AG04450 (cell line): Measurements from ENCODE around the gene KCNH2. TPM values are rescaled to one million over a fixed set of nuclear protein-coding genes. Genes with fewer than 3 reads are reported as not detected.

Source experiments
- CTCF ChIA-PET: fragments of 300-600, 350-600 bp; formaldehyde crosslinking; extraction: SDS; loops from one replicate; lab custom pipeline; 2022; ENCODE audit warnings: antibody characterized with exemption, inconsistent platforms; lab: Charles Lee
- POLR2A ChIA-PET: fragments of 350-600 bp; formaldehyde crosslinking; extraction: SDS; loops from one replicate; lab custom pipeline; 2021; ENCODE audit warnings: antibody characterized with exemption, inconsistent platforms; lab: Yijun Ruan, JAX
- DNase-seq: peaks from one replicate; pipeline ENCODE4 v3.0.0-alpha.2; 2011; ENCODE audit warnings: low read depth, low spot score
- H3K27ac ChIP-seq: one replicate; pipeline ENCODE4 v1.5.1; 2012; ENCODE audit warnings: low read depth, low read length, control low read depth
- H3K27me3 ChIP-seq: one replicate; pipeline ENCODE4 v1.6.0; 2012; ENCODE audit warnings: low read length; ENCODE audit not compliant: control insufficient read depth, insufficient read depth
- H3K4me3 ChIP-seq: 2 replicates; pipeline ENCODE4 v1.5.1; 2011; ENCODE audit warnings: mild to moderate bottlenecking, low read depth, low read length, control low read depth
- H3K9me3 ChIP-seq: 2 replicates; pipeline ENCODE4 v1.5.1; 2012; ENCODE audit warnings: low read length; ENCODE audit not compliant: control insufficient read depth, insufficient read depth
- CTCF ChIP-seq: IDR thresholded peaks from 2 replicates; pipeline ENCODE4 v1.5.1; 2011; ENCODE audit warnings: low read depth, low read length, control low read depth, inconsistent platforms
- polyA plus RNA-seq: library from polyadenylated mRNA; depleted of rRNA; stranded (reverse); fragments of >200 nt; gene quantifications from 2 replicates; pipeline ENCODE4 v1.2.3, GENCODE V29; 2011

KCNH2 gene
- polyA plus RNA-seq, 1 experiment: 1.3 TPM

DNA sequence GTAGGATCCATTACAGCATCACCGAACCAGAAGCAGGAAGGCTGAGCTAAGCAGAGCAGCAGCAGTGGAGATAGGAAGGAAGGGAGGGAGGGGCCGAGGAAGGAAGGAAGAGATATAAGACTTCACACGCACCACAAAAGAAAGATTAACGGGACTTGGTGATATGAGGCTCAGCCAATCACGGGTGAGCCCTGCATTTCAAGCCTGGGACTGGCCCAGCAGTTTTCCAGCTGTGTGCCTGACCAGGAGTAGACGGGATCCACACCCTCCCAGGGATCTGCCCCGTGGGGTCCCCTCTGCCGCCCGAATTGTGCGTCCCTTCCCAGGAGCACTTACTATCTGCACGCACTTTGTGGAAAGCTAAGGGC lies 30.0 kb upstream of the KCNH2 start:
- TF ChIP-seq CTCF: no peak
- ChIA-PET CTCF (interaction anchor here (0.6 to 4.0 kb wide), 10 partner anchors 11 to 110 kb away, joined by 4 to 24 read pairs (median 8); no protein-coding TSS in a partner anchor), POLR2A (interaction anchor here (0.6 kb wide), 1 partner anchor 14 kb away, joined by 7 read pairs; no protein-coding TSS in a partner anchor)
- Histone ChIP-seq H3K4me3 (no peak overlapping the region), H3K27ac (no peak overlapping the region), H3K9me3 (peaks cover 5% of the 10 kb centered on the region; the same call in 1 of the 2 replicates), H3K27me3 (peaks cover 6% of the 10 kb centered on the region)
- no peak for DNase-seq

DNA sequence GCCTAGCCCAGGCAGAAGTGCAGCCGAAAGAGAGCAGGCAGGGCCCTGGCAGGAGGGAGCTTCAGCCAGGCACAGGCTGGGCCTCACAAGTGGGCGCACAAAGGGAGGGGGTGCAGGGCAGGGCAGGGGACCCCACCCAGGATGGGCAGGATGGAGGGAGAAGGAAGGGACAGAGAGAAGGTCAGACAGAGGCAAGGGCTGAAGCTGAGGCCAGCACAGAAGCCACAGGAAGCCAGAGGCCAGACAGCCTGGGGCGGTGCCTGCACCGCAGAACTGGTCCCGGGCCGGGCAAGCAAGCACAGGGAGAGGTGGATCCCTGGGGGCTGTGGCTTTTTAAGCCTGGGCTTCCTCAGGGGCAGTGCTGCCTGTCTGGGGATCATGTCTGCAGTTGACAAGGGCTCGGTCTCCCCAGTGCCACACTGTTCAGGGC lies 29.4 kb upstream of the KCNH2 start:
- TF ChIP-seq CTCF: no peak
- POLR2A ChIA-PET: no interaction called here
- Histone ChIP-seq H3K4me3 (no peak overlapping the region), H3K27ac (no peak overlapping the region), H3K9me3 (peaks cover 5% of the 10 kb centered on the region; the same call in 1 of the 2 replicates), H3K27me3 (peaks cover 3% of the 10 kb centered on the region)
- CTCF ChIA-PET: interaction anchor here (1.3 to 4.0 kb wide), 6 partner anchors 11 to 109 kb away, joined by 5 to 24 read pairs (median 10); no protein-coding TSS in a partner anchor
- DNase-seq: no peak

GRCh38 chr7:151006590-151007300 lies 28.6 kb upstream of the KCNH2 start:
- Histone ChIP-seq H3K9me3 (peaks cover 5% of the 10 kb centered on the region; the same call in 1 of the 2 replicates), H3K27me3 (peaks cover 3% of the 10 kb centered on the region), H3K4me3 (no peak overlapping the region), H3K27ac (no peak overlapping the region)
- CTCF ChIA-PET: interaction anchor here (1.5 to 2.7 kb wide), 3 partner anchors 12 to 228 kb away, joined by 3 to 9 read pairs (median 6); no protein-coding TSS in a partner anchor
- POLR2A ChIA-PET: no interaction called here
- no peak for DNase-seq
- TF ChIP-seq CTCF: no peak

DNA sequence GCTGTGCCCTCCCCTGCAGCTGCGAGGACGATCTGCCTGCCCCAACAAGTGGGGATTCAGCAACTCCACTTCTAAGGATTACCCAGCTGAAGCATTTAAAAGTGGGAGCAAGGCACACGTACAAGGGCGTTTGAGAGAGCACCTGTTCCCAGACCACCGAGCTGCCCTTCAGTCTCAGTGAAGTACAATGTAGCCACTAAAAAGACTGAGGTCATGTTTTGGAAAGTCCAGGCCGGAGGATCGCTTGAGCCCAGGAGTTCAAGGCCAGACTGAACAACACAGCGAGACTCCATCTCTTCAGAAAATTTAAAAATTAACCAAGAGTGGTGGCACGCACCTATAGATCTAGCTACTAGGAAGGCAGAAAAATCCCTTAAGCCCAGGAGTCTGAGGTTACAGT lies 27.4 kb upstream of the KCNH2 start:
- POLR2A ChIA-PET: no interaction called here
- Histone ChIP-seq H3K27ac (no peak overlapping the region), H3K4me3 (no peak overlapping the region), H3K9me3 (peaks cover 5% of the 10 kb centered on the region; the same call in 1 of the 2 replicates), H3K27me3 (peaks cover 9% of the 10 kb centered on the region)
- no peak for TF ChIP-seq CTCF
- no peak for DNase-seq
- CTCF ChIA-PET: interaction anchor here (1.5 to 2.7 kb wide), 3 partner anchors 13 to 227 kb away, joined by 3 to 9 read pairs (median 6); no protein-coding TSS in a partner anchor

DNA sequence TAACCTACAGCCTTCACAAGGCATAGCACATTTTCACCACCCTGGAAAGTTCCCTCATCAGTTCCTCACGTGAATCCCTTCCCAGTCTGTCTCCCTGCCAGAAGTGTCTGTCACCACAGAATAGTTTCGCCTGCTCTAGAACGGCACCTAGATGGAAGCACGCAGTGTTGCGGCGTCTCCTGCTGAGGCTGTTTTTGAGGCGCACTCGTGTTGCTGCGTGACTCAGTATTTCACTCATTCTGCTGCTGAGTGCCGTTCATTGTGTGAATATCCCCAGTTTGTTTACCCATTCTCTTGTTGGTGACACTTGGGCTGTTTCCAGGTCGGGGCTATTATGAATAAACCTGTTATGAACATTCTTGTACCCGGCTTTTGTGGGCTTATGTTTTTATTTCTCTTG lies 25.5 kb upstream of the KCNH2 start:
- POLR2A ChIA-PET: no interaction called here
- peaks cover 9% of the 10 kb centered on the region for H3K27me3 ChIP-seq
- H3K4me3 ChIP-seq: no peak overlapping the region
- no peak for DNase-seq
- CTCF ChIA-PET: interaction anchor here (1.0 to 1.3 kb wide), 2 partner anchors 14 to 18 kb away, joined by 3 to 4 read pairs; no protein-coding TSS in a partner anchor
- TF ChIP-seq CTCF: no peak
- no peak overlapping the region for H3K27ac ChIP-seq
- H3K9me3 ChIP-seq: peaks cover under 1% of the 10 kb centered on the region; the same call in 1 of the 2 replicates
